A549 (cell line): ENCODE results near the gene MYH14. TPM values are rescaled to one million over a fixed set of nuclear protein-coding genes. Genes with fewer than 3 reads are reported as not detected.

Experiments used
- ATAC-seq, 2 experiments: fragments of 200-7000 bp in 1 of 2; fragments of >200 bp in 1 of 2; cut with Nextera tagmentation in 1 of 2; cut with Tn5 transposase in 1 of 2; 3 replicates each; pipeline versions ENCODE4 v1.8.0 to v1.9.1; 2018 to 2020; ENCODE audit warnings: mild to moderate bottlenecking in 1 of 2, moderate library complexity in 1 of 2
- CTCF ChIA-PET: fragments of 300-600 bp; sonication (Branson Sonifier 250); formaldehyde crosslinking; extraction: SDS; loops from one replicate; lab custom pipeline; 2021; ENCODE audit warnings: antibody characterized with exemption, inconsistent platforms; lab: Yijun Ruan, JAX
- POLR2A ChIA-PET: fragments of 350-600 bp; formaldehyde crosslinking; extraction: SDS; loops from one replicate; lab custom pipeline; 2021; ENCODE audit warnings: antibody characterized with exemption, inconsistent platforms; lab: Yijun Ruan, JAX
- DNase-seq, 2 experiments: peaks; one replicate each; pipeline versions ENCODE4 v3.0.0 to v3.0.0-alpha.2; 2011 to 2016; ENCODE audit warnings: low read depth in 1 of 2, low spot score in 1 of 2
- FAIRE-seq: peaks from 2 replicates; lab custom pipeline; 2011; peaks lifted over from hg19 to GRCh38; lab: Jason Lieb, UNC
- H3K27ac ChIP-seq, 2 experiments: fragments of >200 bp; sonication (Bioruptor Twin); formaldehyde crosslinking; 3 replicates each; pipeline ENCODE4 v1.5.1; 2016 to 2017
- H3K4me1 ChIP-seq: fragments of >200 bp; sonication (Bioruptor Twin); formaldehyde crosslinking; 3 replicates; pipeline ENCODE4 v1.6.1; 2016
- H3K4me2 ChIP-seq: fragments of >200 bp; sonication (Bioruptor Twin); formaldehyde crosslinking; 3 replicates; pipeline ENCODE4 v1.6.1; 2016
- H3K4me3 ChIP-seq: fragments of >200 bp; sonication (Bioruptor Twin); formaldehyde crosslinking; 3 replicates; pipeline ENCODE4 v1.5.1; 2016
- H3K9me3 ChIP-seq: fragments of >200 bp; sonication (Bioruptor Twin); formaldehyde crosslinking; 3 replicates; pipeline ENCODE4 v1.6.1; 2016
- ATOH8 ChIP-seq: fragments of 250-450 bp; sonication (Bioruptor Pico); IDR thresholded peaks from 2 replicates; pipeline ENCODE4 v1.5.0; 2020; ENCODE audit warnings: low read depth, mild to moderate bottlenecking, moderate library complexity
- BHLHE40 ChIP-seq: IDR thresholded peaks from 2 replicates; pipeline ENCODE4 v1.6.1; 2012; ENCODE audit warnings: low read depth, low read length, inconsistent platforms
- CBX2 ChIP-seq: fragments of 200-600 bp; sonication (generic); IDR thresholded peaks from 2 replicates; pipeline ENCODE4 v1.6.1; 2016; ENCODE audit warnings: low read depth, mild to moderate bottlenecking, borderline replicate concordance
- EHMT2 ChIP-seq: fragments of 200-600 bp; sonication (generic); IDR thresholded peaks from 2 replicates; pipeline ENCODE4 v1.6.1; 2016; ENCODE audit warnings: antibody characterized with exemption, low read depth, mild to moderate bottlenecking, moderate library complexity
- ESRRA ChIP-seq: fragments of 150-350 bp; IDR thresholded peaks from 2 replicates; pipeline ENCODE4 v1.6.1; 2014; ENCODE audit warnings: mild to moderate bottlenecking, low read length, borderline replicate concordance
- FOSB ChIP-seq: fragments of 250-450 bp; sonication (Bioruptor Pico); IDR thresholded peaks from 2 replicates; pipeline ENCODE4 v1.5.0; 2020; ENCODE audit warnings: mild to moderate bottlenecking, moderate library complexity
- FOSL2 ChIP-seq, 2 experiments: fragments of 450-650 bp in 1 of 2; fragments of >200 bp in 1 of 2; sonication (Bioruptor Twin) in 1 of 2; formaldehyde crosslinking; IDR thresholded peaks; 2 replicates each; pipeline versions ENCODE4 v1.5.0 to v1.6.1; 2016 to 2020; ENCODE audit warnings: mild to moderate bottlenecking in 1 of 2, moderate library complexity in 1 of 2
- HMGXB4 ChIP-seq: fragments of 250-450 bp; sonication (Bioruptor Pico); IDR thresholded peaks from 2 replicates; pipeline ENCODE4 v1.5.0; 2021; ENCODE audit warnings: mild to moderate bottlenecking, moderate library complexity, borderline replicate concordance
- HOXA7 ChIP-seq: fragments of 250-450 bp; sonication (Bioruptor Pico); IDR thresholded peaks from 2 replicates; pipeline ENCODE4 v1.5.0; 2020; ENCODE audit warnings: mild to moderate bottlenecking, moderate library complexity
- HOXB5 ChIP-seq: fragments of 250-450 bp; sonication (Bioruptor Pico); IDR thresholded peaks from 2 replicates; pipeline ENCODE4 v1.5.0; 2020; ENCODE audit warnings: mild to moderate bottlenecking, moderate library complexity
- JUNB ChIP-seq: fragments of >200 bp; sonication (Bioruptor Twin); formaldehyde crosslinking; IDR thresholded peaks from 2 replicates; pipeline ENCODE4 v1.6.1; 2016
- KDM1A ChIP-seq: fragments of 200-600 bp; sonication (generic); IDR thresholded peaks from 2 replicates; pipeline ENCODE4 v1.6.1; 2016; ENCODE audit warnings: low read depth, mild to moderate bottlenecking
- KDM5A ChIP-seq: fragments of 200-600 bp; sonication (generic); IDR thresholded peaks from 2 replicates; pipeline ENCODE4 v1.6.1; 2016; ENCODE audit warnings: antibody characterized with exemption, mild to moderate bottlenecking
- MAFK ChIP-seq: fragments of 450-650 bp; IDR thresholded peaks from 2 replicates; pipeline ENCODE4 v1.6.1; 2014; ENCODE audit not compliant: partially characterized antibody
- MAX ChIP-seq: IDR thresholded peaks from 2 replicates; pipeline ENCODE4 v1.6.1; 2012
- MAZ ChIP-seq: fragments of 150-350 bp; IDR thresholded peaks from 2 replicates; pipeline ENCODE4 v1.6.1; 2014; ENCODE audit warnings: antibody characterized with exemption, low read depth, low read length, borderline replicate concordance
- NFE2L2 ChIP-seq: fragments of 150-350 bp; conservative IDR thresholded peaks from 2 replicates; pipeline ENCODE4 v1.6.1; 2014; ENCODE audit warnings: low read length
- NPAS2 ChIP-seq: fragments of 250-450 bp; sonication (Bioruptor Pico); IDR thresholded peaks from 2 replicates; pipeline ENCODE4 v1.8.0; 2022; ENCODE audit warnings: mild to moderate bottlenecking, moderate library complexity, borderline replicate concordance
- PHF8 ChIP-seq: fragments of 200-600 bp; sonication (generic); IDR thresholded peaks from 2 replicates; pipeline ENCODE4 v1.6.1; 2016; ENCODE audit warnings: low read depth, mild to moderate bottlenecking, antibody characterized with exemption, moderate library complexity, borderline replicate concordance
- POLR2A ChIP-seq: IDR thresholded peaks from 2 replicates; pipeline ENCODE4 v1.6.1; 2012; ENCODE audit warnings: mild to moderate bottlenecking, low read length
- RAD21 ChIP-seq, 2 experiments: fragments of >200 bp in 1 of 2; sonication (Bioruptor Twin) in 1 of 2; formaldehyde crosslinking in 1 of 2; IDR thresholded peaks in 1 of 2; conservative IDR thresholded peaks in 1 of 2; 2 replicates in 1 of 2; 3 replicates in 1 of 2; pipeline ENCODE4 v1.6.1; 2012 to 2018; ENCODE audit warnings: inconsistent platforms in 1 of 2
- RARB ChIP-seq: fragments of 250-450 bp; sonication (Bioruptor Pico); IDR thresholded peaks from 2 replicates; pipeline ENCODE4 v1.8.0; 2021; ENCODE audit warnings: mild to moderate bottlenecking, moderate library complexity
- RCOR1 ChIP-seq: fragments of 150-350 bp; IDR thresholded peaks from 2 replicates; pipeline ENCODE4 v1.6.1; 2014; ENCODE audit warnings: antibody characterized with exemption, low read length, low read depth
- RFX5 ChIP-seq: fragments of 450-650 bp; IDR thresholded peaks from 2 replicates; pipeline ENCODE4 v1.7.1; 2014; ENCODE audit warnings: antibody characterized with exemption, mild to moderate bottlenecking, moderate library complexity
- SREBF2 ChIP-seq: fragments of 450-650 bp; IDR thresholded peaks from 2 replicates; pipeline ENCODE4 v1.6.1; 2014; ENCODE audit warnings: mild to moderate bottlenecking, moderate library complexity
- USF2 ChIP-seq: fragments of 450-650 bp; IDR thresholded peaks from 2 replicates; pipeline ENCODE4 v1.6.1; 2014; ENCODE audit warnings: antibody characterized with exemption
- ZC3H11A ChIP-seq: fragments of 450-650 bp; IDR thresholded peaks from 2 replicates; pipeline ENCODE4 v1.6.1; 2014; ENCODE audit warnings: antibody characterized with exemption, mild to moderate bottlenecking
- WGBS: methylation state at CpG from one replicate; pipeline ENCODE4 v1.1.6; 2017; ENCODE audit errors: missing lambda C conversion rate; 5-methylcytosine and 5-hydroxymethylcytosine counted together
- polyA plus RNA-seq, 4 experiments: library from polyadenylated mRNA; depleted of rRNA in 3 of 4; stranded (reverse); fragments of >200 nt; fragmentation: RNase III in 1 of 4; extraction: RNeasy Plus Mini Kit Qiagen cat#74134 plus additional on column Dnase treatment in 1 of 4; gene quantifications; 2 replicates in 3 of 4; 3 replicates in 1 of 4; pipeline ENCODE4 v1.2.3, GENCODE V29; 2011 to 2017

The MYH14 gene
- polyA plus RNA-seq, 2 of the 4 experiments (the other 2 are of a cell fraction) = 4.0 to 7.0 TPM

- POLR2A ChIA-PET = no interaction called here
- ATAC-seq = no peak
- Histone ChIP-seq H3K9me3 (no peaks in the 10 kb centered on the region), H3K4me1 (no peaks in the 10 kb centered on the region), H3K27ac (no peak overlapping the region), H3K4me3 (no peak overlapping the region), H3K4me2 (no peak overlapping the region)
- CTCF ChIA-PET = interaction anchor here (1.3 to 2.6 kb wide), 5 partner anchors 10 to 126 kb away, joined by 3 to 9 read pairs (median 4); partner anchors contain the start of gene KCNC3
- no peak for DNase-seq
- 87% methylated on average over 7 of the region's 7 CpGs for WGBS
- no peak for FAIRE-seq
- TF ChIP-seq RCOR1 (no peak), BHLHE40 (no peak), ATOH8 (CRISPR knock-in tag) (no peak), KDM1A (no peak), HOXA7 (CRISPR knock-in tag) (no peak), KDM5A (no peak), FOSB (CRISPR knock-in tag) (no peak), HMGXB4 (CRISPR knock-in tag) (no peak), NFE2L2 (no peak), EHMT2 (no peak), MAX (no peak)
Measured at GRCh38 chr19:50273821-50274220, 70.4 kb downstream of the MYH14 start.

- no peak for TF ChIP-seq MAFK
- no peak for TF ChIP-seq FOSL2 (IDR thresholded peaks at IDR 0.05)
- TF ChIP-seq FOSL2 (CRISPR knock-in tag; IDR thresholded peaks at IDR 0.05) = no peak
- no peak for TF ChIP-seq POLR2A
- no peak for TF ChIP-seq MAZ
- TF ChIP-seq SREBF2 = no peak
- TF ChIP-seq RAD21 (conservative IDR thresholded peaks at IDR 0.05 in 1 of 2, IDR thresholded peaks at IDR 0.05 in 1 of 2) = no peak
- no peak for TF ChIP-seq RFX5
- TF ChIP-seq BHLHE40 = no peak
- TF ChIP-seq HOXB5 = no peak
- no peak overlapping the region for H3K4me2 ChIP-seq
- FAIRE-seq = no peak
- no peak overlapping the region for H3K4me3 ChIP-seq
- ChIA-PET POLR2A (no interaction called here), CTCF (interaction anchor here (1.0 to 1.8 kb wide), 5 partner anchors 12 to 128 kb away, joined by 3 to 6 read pairs (median 3); partner anchors contain the start of gene KCNC3)
- no peaks in the 10 kb centered on the region for H3K9me3 ChIP-seq
- no peak for DNase-seq
- no peak; a peak in 1 of 6 replicates for ATAC-seq
- H3K27ac ChIP-seq = no peak overlapping the region
- 74% methylated on average over 25 of the region's 26 CpGs for WGBS
- no peaks in the 10 kb centered on the region for H3K4me1 ChIP-seq
Measured at GRCh38 chr19:50275577-50276368, 72.4 kb downstream of the MYH14 start.

GRCh38 chr19:50276370-50277063, 73.1 kb downstream of the MYH14 start:
- no peak for FAIRE-seq
- no peak overlapping the region for H3K4me2 ChIP-seq
- no peak overlapping the region for H3K4me3 ChIP-seq
- no peak for ATAC-seq
- H3K27ac ChIP-seq = no peak overlapping the region
- no peak for DNase-seq
- WGBS = 88% methylated on average over 11 of the region's 15 CpGs
- TF ChIP-seq NFE2L2 (no peak), JUNB (no peak), USF2 (no peak), RARB (CRISPR knock-in tag) (no peak), MAX (no peak), ZC3H11A (no peak), KDM5A (no peak), KDM1A (no peak), NPAS2 (CRISPR knock-in tag) (no peak), HOXB5 (no peak), CBX2 (no peak), ESRRA (no peak), PHF8 (no peak)
- POLR2A ChIA-PET = no interaction called here
- CTCF ChIA-PET = interaction anchor here (1.0 to 1.6 kb wide), 3 partner anchors 15 to 129 kb away, joined by 3 to 6 read pairs (median 5); no protein-coding TSS in a partner anchor
- H3K4me1 ChIP-seq = no peaks in the 10 kb centered on the region
- no peaks in the 10 kb centered on the region for H3K9me3 ChIP-seq
